Kidney (tissue), 14 donors: Measurements from ENCODE around the gene TIMP1. TPM values are rescaled to one million over a fixed set of nuclear protein-coding genes. Genes with fewer than 3 reads are reported as not detected.

Experiments used
- DNase-seq, 5 donors: peaks; one replicate each; pipeline ENCODE4 v3.0.0-alpha.2; 2013 to 2020
- FAIRE-seq: peaks from 2 replicates; lab custom pipeline; 2012; peaks lifted over from hg19 to GRCh38; lab: Jason Lieb, UNC
- H3K27ac ChIP-seq, 2 donors: one replicate each; pipeline ENCODE4 v1.7.0; 2013; ENCODE audit warnings: low read depth in 2 of 2, low read length in 2 of 2, inconsistent platforms in 1 of 2
- H3K27me3 ChIP-seq: one replicate; pipeline ENCODE4 v1.7.1; 2013; ENCODE audit warnings: low read length, inconsistent platforms; ENCODE audit not compliant: control insufficient read depth, insufficient read depth
- H3K36me3 ChIP-seq, 3 donors: one replicate each; pipeline versions ENCODE4 v1.7.0 to v1.7.1; 2013; ENCODE audit warnings: low read length in 3 of 3, control low read depth in 1 of 3, inconsistent platforms in 1 of 3; ENCODE audit not compliant: insufficient read depth in 3 of 3, control insufficient read depth in 2 of 3
- H3K4me1 ChIP-seq, 3 donors: one replicate each; pipeline versions ENCODE4 v1.7.0 to v1.7.1; 2013; ENCODE audit warnings: low read length in 3 of 3, inconsistent platforms in 1 of 3, low read depth in 1 of 3; ENCODE audit not compliant: control insufficient read depth in 2 of 3, insufficient read depth in 2 of 3
- H3K4me3 ChIP-seq, 3 donors: one replicate each; pipeline versions ENCODE4 v1.7.0 to v1.8.1; 2013; ENCODE audit warnings: low read length in 3 of 3, control low read depth in 1 of 3, inconsistent platforms in 1 of 3
- H3K9ac ChIP-seq, 3 donors: one replicate each; pipeline versions ENCODE4 v1.7.0 to v1.7.1; 2013; ENCODE audit warnings: low read length in 3 of 3, control low read depth in 1 of 3, inconsistent platforms in 1 of 3
- H3K9me3 ChIP-seq, 3 donors: one replicate each; pipeline versions ENCODE4 v1.7.0 to v1.7.1; 2013; ENCODE audit warnings: low read length in 3 of 3, control low read depth in 1 of 3, inconsistent platforms in 1 of 3; ENCODE audit not compliant: control insufficient read depth in 2 of 3, insufficient read depth in 1 of 3
- CTCF ChIP-seq: IDR thresholded peaks from 3 replicates; pipeline ENCODE4 v1.5.1; 2012; ENCODE audit warnings: mild to moderate bottlenecking, moderate library complexity, borderline replicate concordance; ENCODE audit not compliant: insufficient read depth; ENCODE audit errors: extremely low read depth
- intact Hi-C: fragments of 100-400 bp; cut with DNase I; formaldehyde crosslinking; loops from one replicate; pipeline ENCODE4 v1.11.1; 2022
- polyA plus RNA-seq: library from polyadenylated mRNA; stranded (reverse); fragments of 350-450 nt; fragmentation: Illumina TruSeq; extraction: RNeasy Lipid Tissue Mini Kit (QIAGEN cat#74804); gene quantifications from one replicate; pipeline ENCODE4 v1.2.3, GENCODE V29; 2014; ENCODE audit warnings: low read depth, low replicate concordance; ENCODE audit not compliant: insufficient read depth
- total RNA-seq: library from RNA; stranded (reverse); fragmentation: NEBNext Ultra II Directional; extraction: Animal tissue kit (Norgen Biotek cat#: 25700); gene quantifications from one replicate; pipeline ENCODE4 v1.2.1, GENCODE V29; 2021
- donor health status: control.
- donor health status: control.
- donor health status: control.
- donor health status: control.
- donor health status: control.
- donor health status: DM: yes; HTN: yes; CAD: no.
- donor health status: Normal renal cell carcinoma (clear cell type).

TIMP1 gene
- total and polyA plus RNA-seq, 2 donors from 2014 or later = 382 to 551 TPM

- Histone ChIP-seq H3K4me1 (no peaks in the 10 kb centered on the region), H3K36me3 (no peaks in the 10 kb centered on the region), H3K27me3 (no peaks in the 10 kb centered on the region), H3K4me3 (no peak overlapping the region), H3K9ac (no peak overlapping the region), H3K9me3 (no peaks in the 10 kb centered on the region), H3K27ac (no peak overlapping the region)
- no peak for DNase-seq
- FAIRE-seq = no peak
- TF ChIP-seq CTCF = no peak
- intact Hi-C loops = no loop called here
These were observed 32.4 kb downstream of the TIMP1 start for GRCh38 chrX:47614618-47615017.

GRCh38 chrX:47618923-47619485, 36.8 kb downstream of the TIMP1 start:
- Histone ChIP-seq H3K9ac (no peak overlapping the region), H3K27ac (no peak overlapping the region), H3K9me3 (no peaks in the 10 kb centered on the region), H3K36me3 (no peaks in the 10 kb centered on the region), H3K27me3 (no peaks in the 10 kb centered on the region), H3K4me1 (no peaks in the 10 kb centered on the region), H3K4me3 (no peak overlapping the region)
- DNase-seq (no peak), FAIRE-seq (no peak)
- intact Hi-C loops = no loop called here
- no peak for TF ChIP-seq CTCF

DNA sequence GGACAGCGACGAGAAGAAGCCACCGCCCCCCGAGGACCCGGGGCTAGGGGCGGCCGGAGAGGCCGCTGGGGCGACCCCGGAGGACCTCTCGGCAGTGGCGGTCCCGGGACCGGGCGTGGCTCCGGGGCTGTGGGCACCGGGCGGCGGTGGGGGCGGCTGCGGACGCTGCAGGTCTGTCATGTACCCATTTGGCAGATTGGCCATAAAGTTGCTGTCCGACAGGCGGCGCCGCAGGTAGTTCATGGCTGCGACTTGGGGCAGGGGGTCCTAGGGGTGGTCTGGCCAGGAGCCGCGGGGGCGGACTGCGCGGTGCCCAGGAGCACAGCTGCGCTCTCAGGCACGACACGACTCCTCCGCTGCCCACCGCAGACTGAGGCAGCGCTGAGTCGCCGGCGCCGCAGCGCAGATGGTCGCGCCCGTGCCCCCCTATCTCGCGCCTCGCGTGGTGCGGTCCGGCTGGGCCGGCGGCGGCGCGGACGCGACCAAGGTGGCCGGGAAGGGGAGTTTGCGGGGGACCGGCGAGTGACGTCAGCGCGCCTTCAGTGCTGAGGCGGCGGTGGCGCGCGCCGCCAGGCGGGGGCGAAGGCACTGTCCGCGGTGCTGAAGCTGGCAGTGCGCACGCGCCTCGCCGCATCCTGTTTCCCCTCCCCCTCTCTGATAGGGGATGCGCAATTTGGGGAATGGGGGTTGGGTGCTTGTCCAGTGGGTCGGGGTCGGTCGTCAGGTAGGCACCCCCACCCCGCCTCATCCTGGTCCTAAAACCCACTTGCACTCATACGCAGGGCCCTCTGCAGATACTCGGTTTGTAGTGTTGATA, 37.5 kb downstream of the TIMP1 start, which contains the start of gene SYN1:
Gene SYN1, minus strand, starts transcription at position 372 of the 817 bp plus-strand sequence. Its CDS starts 129 bp downstream, at position 243.
- Histone ChIP-seq H3K36me3 (no peaks in the 10 kb centered on the region), H3K9me3 (no peaks in the 10 kb centered on the region), H3K4me1 (no peaks in the 10 kb centered on the region), H3K9ac (no peak within 1 kb of the TSS), H3K27me3 (no peaks in the 10 kb centered on the region), H3K27ac (no peak within 1 kb of the TSS), H3K4me3 (no peak within 1 kb of the TSS)
- intact Hi-C loops = no loop called here
- FAIRE-seq (no peak), DNase-seq (peak; percentile 83 to 95 (median 90))
- TF ChIP-seq CTCF = peak; percentile 43
